ENCODE measurements around the gene OR3A2.

DNA sequence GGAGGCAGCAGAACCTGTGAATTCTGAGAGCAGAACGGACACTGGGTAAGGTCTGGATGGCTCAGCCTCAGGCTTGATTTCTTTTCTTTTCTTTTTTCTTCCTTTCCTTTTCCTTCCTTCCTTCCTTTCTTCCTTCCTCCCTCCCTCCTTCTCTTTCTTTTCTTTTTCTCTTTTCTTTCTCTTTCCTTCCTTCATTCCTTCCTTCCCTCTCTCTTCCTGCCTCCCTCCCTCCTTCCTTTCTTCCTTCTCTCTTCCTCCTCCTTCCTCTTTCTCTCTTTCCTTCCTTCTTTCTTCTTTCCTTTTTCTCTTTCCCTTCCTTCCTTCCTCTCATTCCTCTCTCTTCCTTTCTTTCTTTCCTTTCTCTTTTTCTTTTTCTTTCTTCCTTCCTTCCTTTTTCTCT, 125.9 kb downstream of the OR3A2 start:
- TF ChIP-seq, protein P1, sequence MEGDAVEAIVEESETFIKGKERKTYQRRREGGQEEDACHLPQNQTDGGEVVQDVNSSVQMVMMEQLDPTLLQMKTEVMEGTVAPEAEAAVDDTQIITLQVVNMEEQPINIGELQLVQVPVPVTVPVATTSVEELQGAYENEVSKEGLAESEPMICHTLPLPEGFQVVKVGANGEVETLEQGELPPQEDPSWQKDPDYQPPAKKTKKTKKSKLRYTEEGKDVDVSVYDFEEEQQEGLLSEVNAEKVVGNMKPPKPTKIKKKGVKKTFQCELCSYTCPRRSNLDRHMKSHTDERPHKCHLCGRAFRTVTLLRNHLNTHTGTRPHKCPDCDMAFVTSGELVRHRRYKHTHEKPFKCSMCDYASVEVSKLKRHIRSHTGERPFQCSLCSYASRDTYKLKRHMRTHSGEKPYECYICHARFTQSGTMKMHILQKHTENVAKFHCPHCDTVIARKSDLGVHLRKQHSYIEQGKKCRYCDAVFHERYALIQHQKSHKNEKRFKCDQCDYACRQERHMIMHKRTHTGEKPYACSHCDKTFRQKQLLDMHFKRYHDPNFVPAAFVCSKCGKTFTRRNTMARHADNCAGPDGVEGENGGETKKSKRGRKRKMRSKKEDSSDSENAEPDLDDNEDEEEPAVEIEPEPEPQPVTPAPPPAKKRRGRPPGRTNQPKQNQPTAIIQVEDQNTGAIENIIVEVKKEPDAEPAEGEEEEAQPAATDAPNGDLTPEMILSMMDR (IDR thresholded peaks at IDR 0.05) = no peak
- TF ChIP-seq POLR2A (IDR thresholded peaks at IDR 0.05) (no peak), POLR2AphosphoS5 (IDR thresholded peaks at IDR 0.05) (no peak), EP300 (IDR thresholded peaks at IDR 0.05) (no peak)
